Gastroesophageal sphincter (tissue), 4 donors: ENCODE measurements around the gene PPP6R2. TPM values are rescaled to one million over a fixed set of nuclear protein-coding genes. Genes with fewer than 3 reads are reported as not detected.

ENCODE experiments used
- ATAC-seq: fragments of 150-250 bp; one replicate; pipeline ENCODE4 v1.9.1; 2016; ENCODE audit warnings: mild to moderate bottlenecking, moderate library complexity
- H3K27ac ChIP-seq, 4 donors: fragments of 200-600 bp; sonication (generic) in 3 of 4; 1 replicate in 3 of 4; 2 replicates in 1 of 4; pipeline ENCODE4 v1.5.1; 2016 to 2019
- H3K27me3 ChIP-seq: fragments of 200-600 bp; sonication (generic); one replicate; pipeline ENCODE4 v1.5.1; 2019
- H3K36me3 ChIP-seq, 2 donors: fragments of 200-600 bp; sonication (generic); one replicate each; pipeline ENCODE4 v1.5.1; 2019; ENCODE audit warnings: control low read depth in 1 of 2
- H3K4me1 ChIP-seq, 3 donors: fragments of 200-600 bp; sonication (generic); 1 replicate in 2 of 3; 2 replicates in 1 of 3; pipeline ENCODE4 v1.5.1; 2016 to 2019; ENCODE audit warnings: control low read depth in 2 of 3
- H3K4me3 ChIP-seq, 2 donors: fragments of 200-600 bp; sonication (generic); one replicate each; pipeline ENCODE4 v1.5.1; 2019; ENCODE audit warnings: mild to moderate bottlenecking in 1 of 2, moderate library complexity in 1 of 2
- H3K9me3 ChIP-seq, 3 donors: fragments of 200-600 bp; sonication (generic); one replicate each; pipeline ENCODE4 v1.5.1; 2017 to 2019; ENCODE audit warnings: control low read depth in 2 of 3
- CTCF ChIP-seq, 4 experiments: fragments of 200-600 bp in 2 of 4; fragments of 450-650 bp in 2 of 4; sonication (generic) in 1 of 4; IDR thresholded peaks; one replicate each; pipeline ENCODE4 v1.5.1; 2017 to 2019; ENCODE audit warnings: antibody characterized with exemption in 4 of 4, mild to moderate bottlenecking in 2 of 4, moderate library complexity in 2 of 4
- EP300 ChIP-seq: sonication (generic); formaldehyde crosslinking; IDR thresholded peaks from one replicate; pipeline ENCODE4 v1.6.1; 2017; ENCODE audit warnings: antibody characterized with exemption, mild to moderate bottlenecking
- POLR2A ChIP-seq, 2 donors: fragments of 450-650 bp; IDR thresholded peaks; one replicate each; pipeline ENCODE4 v1.6.1; 2017; ENCODE audit warnings: antibody characterized with exemption in 2 of 2, mild to moderate bottlenecking in 2 of 2, moderate library complexity in 1 of 2
- POLR2AphosphoS5 ChIP-seq: sonication (generic); formaldehyde crosslinking; IDR thresholded peaks from one replicate; pipeline ENCODE4 v1.6.1; 2017; ENCODE audit warnings: antibody characterized with exemption
- WGBS, 2 donors: methylation state at CpG; one replicate each; pipeline ENCODE4 v1.1.5; 2018; ENCODE audit warnings: low coverage in 1 of 2; 5-methylcytosine and 5-hydroxymethylcytosine counted together
- total RNA-seq, 4 donors: library from RNA; depleted of rRNA; stranded (reverse); fragments of >200 nt; gene quantifications; one replicate each; pipeline ENCODE4 v1.1.0, GENCODE V29; 2016

The PPP6R2 gene
- total RNA-seq, 4 donors from 2014 or later: 52.2 to 73.5 (median 64.2) TPM

- TF ChIP-seq EP300: no peak
- Histone ChIP-seq H3K27ac (peak overlapping the region; percentile 57 to 94 (median 92)), H3K4me3 (peak overlapping the region; percentile 86 to 94), H3K9me3 (no peaks in the 10 kb centered on the region), H3K36me3 (no peaks in the 10 kb centered on the region), H3K27me3 (no peaks in the 10 kb centered on the region), H3K4me1 (peaks cover 4 to 87% (median 70%) of the 10 kb centered on the region in 3 donors)
- WGBS, 2 donors: no CpG with 5 or more reads among the region's 14 CpGs
- no peak for ATAC-seq
These were observed 37.7 kb upstream of the PPP6R2 start for GRCh38 chr22:50305393-50305922.

GRCh38 chr22:50305923-50306566 is 37.1 kb upstream of the PPP6R2 start:
- Histone ChIP-seq H3K9me3 (no peaks in the 10 kb centered on the region), H3K36me3 (no peaks in the 10 kb centered on the region), H3K27me3 (no peaks in the 10 kb centered on the region), H3K4me1 (peaks cover 4 to 82% (median 64%) of the 10 kb centered on the region in 3 donors), H3K27ac (peak overlapping the region; percentile 57 to 94 (median 92)), H3K4me3 (peak overlapping the region; percentile 86 to 94)
- ATAC-seq: peak; percentile 46
- WGBS, 2 donors: 0% methylated on average over 1 of the region's 21 CpGs; no CpG with 5 or more reads in 1 of the 2 donors
- peak in 1 of 2 donors; percentile 13 for TF ChIP-seq POLR2A (IDR thresholded peaks at IDR 0.05)
- TF ChIP-seq POLR2AphosphoS5: peak; percentile 90
- TF ChIP-seq CTCF (IDR thresholded peaks at IDR 0.05): no peak

GRCh38 chr22:50306753-50307749 is 36.1 kb upstream of the PPP6R2 start, which contains the start of gene PLXNB2:
TSS of gene PLXNB2 (minus strand) at chr22:50307646. CDS start at chr22:50290584, 17,062 bp downstream.
- H3K4me1 ChIP-seq: peaks cover 4 to 72% (median 54%) of the 10 kb centered on the region in 3 donors
- H3K4me3 ChIP-seq: peak within 1 kb of the TSS; percentile 86 to 94

GRCh38 chr22:50307890-50308596 is 35.1 kb upstream of the PPP6R2 start:
- WGBS, 2 donors: 10% methylated on average over 4 of the region's 19 CpGs; no CpG with 5 or more reads in 1 of the 2 donors
- H3K36me3 ChIP-seq: peaks cover 0 to 10% of the 10 kb centered on the region in 2 donors
- H3K4me3 ChIP-seq: peak overlapping the region in 1 of 2 donors; percentile 94
- peak overlapping the region; percentile 70 to 94 (median 92) for H3K27ac ChIP-seq
- ATAC-seq: no peak
- no peaks in the 10 kb centered on the region for H3K9me3 ChIP-seq
- no peaks in the 10 kb centered on the region for H3K27me3 ChIP-seq
- TF ChIP-seq CTCF (IDR thresholded peaks at IDR 0.05) (no peak), POLR2A (IDR thresholded peaks at IDR 0.05) (no peak), POLR2AphosphoS5 (no peak), EP300 (no peak)
- H3K4me1 ChIP-seq: peaks cover 4 to 62% (median 44%) of the 10 kb centered on the region in 3 donors

More at GRCh38 chr22:50306753-50307749, 36.1 kb upstream of the PPP6R2 start, which contains the start of gene PLXNB2:
- no CpG with 5 or more reads among the region's 105 CpGs for WGBS, 2 donors
- ATAC-seq: peak; percentile 77
- peaks cover 0 to 8% of the 10 kb centered on the region in 2 donors for H3K36me3 ChIP-seq
- H3K27me3 ChIP-seq: no peaks in the 10 kb centered on the region
- TF ChIP-seq POLR2A (IDR thresholded peaks at IDR 0.05) (peak; percentile 34 to 49), EP300 (no peak), POLR2AphosphoS5 (peak; percentile 73), CTCF (IDR thresholded peaks at IDR 0.05) (peak in 2 of 4 experiments; percentile 9 to 15)
- no peaks in the 10 kb centered on the region for H3K9me3 ChIP-seq
- peak within 1 kb of the TSS; percentile 70 to 94 (median 92) for H3K27ac ChIP-seq
